Aorta (tissue), 5 donors: ENCODE results near the gene MBD3L2. TPM values are rescaled to one million over a fixed set of nuclear protein-coding genes. Genes with fewer than 3 reads are reported as not detected.
"Not testable (repeated sequence)": the region's sequence is repeated elsewhere in the genome, so short reads cannot be mapped to it uniquely, and the experiment has no call there.

Source experiments
- ATAC-seq: fragments of 200-7000 bp; cut with Tn5 transposase; one replicate; pipeline ENCODE4 v1.9.1; 2022; ENCODE audit warnings: moderate library complexity; ENCODE audit not compliant: low FRiP score
- DNase-seq, 2 donors: peaks; one replicate each; pipeline ENCODE4 v3.0.0-alpha.2; 2020
- H3K27ac ChIP-seq, 2 donors: one replicate each; pipeline ENCODE4 v1.5.1; 2013; ENCODE audit warnings: low read length in 2 of 2, mild to moderate bottlenecking in 2 of 2, moderate library complexity in 2 of 2, control low read depth in 1 of 2, inconsistent platforms in 1 of 2, low read depth in 1 of 2
- H3K27me3 ChIP-seq, 2 donors: one replicate each; pipeline ENCODE4 v1.6.1; 2013; ENCODE audit warnings: control low read depth in 1 of 2, low read length in 1 of 2, mild to moderate bottlenecking in 1 of 2, moderate library complexity in 1 of 2; ENCODE audit not compliant: insufficient read depth in 2 of 2, control insufficient read depth in 1 of 2
- H3K36me3 ChIP-seq, 2 donors: one replicate each; pipeline ENCODE4 v1.6.1; 2013; ENCODE audit warnings: control low read depth in 1 of 2, low read length in 1 of 2, mild to moderate bottlenecking in 1 of 2; ENCODE audit not compliant: insufficient read depth in 2 of 2, control insufficient read depth in 1 of 2
- H3K4me1 ChIP-seq, 2 donors: one replicate each; pipeline ENCODE4 v1.6.1; 2013; ENCODE audit warnings: low read length in 2 of 2, control low read depth in 1 of 2, mild to moderate bottlenecking in 1 of 2, moderate library complexity in 1 of 2; ENCODE audit not compliant: insufficient read depth in 2 of 2, control insufficient read depth in 1 of 2
- H3K4me3 ChIP-seq, 2 donors: one replicate each; pipeline ENCODE4 v1.5.1; 2013; ENCODE audit warnings: low read length in 2 of 2, control low read depth in 1 of 2, mild to moderate bottlenecking in 1 of 2
- H3K9me3 ChIP-seq: one replicate; pipeline ENCODE4 v1.6.1; 2013; ENCODE audit warnings: mild to moderate bottlenecking, low read length; ENCODE audit not compliant: control insufficient read depth
- WGBS, 2 donors: extraction: QIAGEN DNeasy Blood & Tissue Kit; methylation state at CpG; one replicate each; pipeline ENCODE4 v1.1.7; 2013; 5-methylcytosine and 5-hydroxymethylcytosine counted together
- intact Hi-C, 2 donors: fragments of 100-400 bp; cut with DNase I; formaldehyde crosslinking; loops; one replicate each; pipeline versions ENCODE4 v1.14.2 to v1.15.0; 2022
- polyA plus RNA-seq, 2 donors: library from polyadenylated mRNA; stranded (reverse); fragments of 200-250 nt; gene quantifications; one replicate each; pipeline ENCODE4 v1.2.3, GENCODE V29; 2013
- total RNA-seq, 2 donors: library from RNA; stranded (reverse); fragmentation: NEBNext Ultra II Directional; extraction: Animal tissue kit (Norgen Biotek cat#: 25700); gene quantifications; one replicate each; pipeline ENCODE4 v1.2.1, GENCODE V29; 2021
- donor health status: healthy with polysubstance abuse.
- donor health status: Bipolar disorder and iron deficiency.
- donor health status: DM: no; HTN: no; CAD: no.
- donor health status: DM: no; HTN: no; CAD: no.
- donor health status: DM: yes; HTN: yes; CAD: no.

The MBD3L2 gene
- total and polyA plus RNA-seq, 4 donors: not detected

DNA sequence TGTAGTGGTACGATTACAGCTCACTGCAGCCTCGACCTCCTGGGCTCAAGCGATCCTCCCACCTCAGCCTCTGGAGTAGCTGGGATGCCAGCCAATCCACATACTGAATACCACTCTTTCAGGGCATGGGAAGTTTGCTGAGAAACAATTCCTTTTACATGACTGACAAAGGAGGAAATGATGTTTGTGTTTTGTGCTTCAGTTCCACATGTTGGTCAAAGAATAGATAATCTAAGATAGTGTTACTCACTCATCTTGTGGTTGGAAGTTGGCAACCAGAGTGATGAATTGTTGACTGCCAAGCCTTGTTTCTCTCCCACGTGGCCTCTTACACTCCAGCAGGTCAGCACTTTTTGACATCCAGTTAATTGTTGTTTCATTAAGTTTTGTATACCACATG, 35.4 kb upstream of the MBD3L2 start:
- intact Hi-C loops: no loop called here
- no peak overlapping the region for H3K4me3 ChIP-seq
- no peaks in the 10 kb centered on the region for H3K9me3 ChIP-seq
- ATAC-seq (no peak), DNase-seq (no peak)
- no peaks in the 10 kb centered on the region for H3K27me3 ChIP-seq
- no peak overlapping the region for H3K27ac ChIP-seq
- no peaks in the 10 kb centered on the region for H3K36me3 ChIP-seq
- WGBS, 2 donors: 70 to 75% methylated on average over 4 of the region's 4 CpGs
- no peaks in the 10 kb centered on the region for H3K4me1 ChIP-seq

- H3K9me3 ChIP-seq: no peaks in the 10 kb centered on the region
- no peaks in the 10 kb centered on the region for H3K27me3 ChIP-seq
- no peak overlapping the region for H3K4me3 ChIP-seq
- WGBS, 2 donors: 72 to 73% methylated on average over 6 of the region's 6 CpGs
- H3K27ac ChIP-seq: no peak overlapping the region
- no peak for DNase-seq
- H3K4me1 ChIP-seq: no peaks in the 10 kb centered on the region
- intact Hi-C loops: no loop called here
- no peak for ATAC-seq
- no peaks in the 10 kb centered on the region for H3K36me3 ChIP-seq
Measured at GRCh38 chr19:7018828-7019227, 30.3 kb upstream of the MBD3L2 start.

DNA sequence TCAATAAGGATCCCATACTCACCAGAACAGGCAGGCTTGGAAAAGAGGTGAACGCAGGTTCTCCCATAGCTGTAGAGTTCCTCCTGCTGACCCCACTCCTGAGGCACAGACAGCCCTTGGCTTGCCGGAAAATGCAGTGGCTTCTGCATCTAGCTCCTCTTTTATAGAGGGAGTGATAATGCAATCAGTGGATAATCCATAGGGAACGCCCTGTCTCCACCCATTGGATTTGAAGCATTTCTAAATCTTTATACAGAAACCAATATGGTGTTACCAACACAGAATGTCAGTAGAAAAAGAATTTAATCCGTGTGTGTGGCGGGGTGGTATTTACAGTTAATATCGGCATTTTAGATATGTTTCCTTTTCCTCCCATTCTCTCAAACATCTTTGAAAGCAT, 27.8 kb upstream of the MBD3L2 start, which contains the start of gene MBD3L2B:
MBD3L2B (minus strand) TSS at position 101 of the 400 bp plus-strand sequence; CDS start at position 67, 34 bp downstream.
- WGBS, 2 donors: no CpG with 5 or more reads among the region's 6 CpGs
- H3K27ac ChIP-seq, H3K36me3 ChIP-seq, H3K4me1 ChIP-seq, H3K4me3 ChIP-seq, H3K27me3 ChIP-seq, DNase-seq, intact Hi-C loops, ATAC-seq, H3K9me3 ChIP-seq: not testable (repeated sequence)

- DNase-seq, H3K4me3 ChIP-seq, H3K9me3 ChIP-seq, intact Hi-C loops, H3K27me3 ChIP-seq, H3K4me1 ChIP-seq, H3K27ac ChIP-seq, H3K36me3 ChIP-seq, ATAC-seq: not testable (repeated sequence)
- WGBS, 2 donors: no CpG with 5 or more reads among the region's 1 CpG
Measured at GRCh38 chr19:7028790-7029189, 20.3 kb upstream of the MBD3L2 start.

DNA sequence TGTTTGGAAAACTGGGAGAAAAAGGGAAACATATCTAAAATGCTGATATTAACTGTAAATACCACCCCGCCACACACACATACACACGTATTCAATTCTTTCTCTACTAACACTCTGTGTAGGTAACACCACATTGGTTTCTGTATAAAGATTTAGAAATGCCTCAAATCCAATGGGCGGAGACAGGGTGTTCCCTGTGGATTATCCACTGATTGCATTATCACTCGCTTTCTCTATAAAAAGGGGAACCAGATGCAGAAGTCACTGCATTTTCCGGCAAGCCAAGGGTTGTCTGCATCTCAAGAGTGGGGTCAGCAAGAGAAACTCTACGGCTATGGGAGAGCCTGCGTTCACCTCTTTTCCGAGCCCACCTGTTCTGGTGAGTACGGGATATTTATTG, 18.8 kb upstream of the MBD3L2 start, which contains the start of gene MBD3L5:
MBD3L5 (plus strand) TSS at position 301 of the 400 bp plus-strand sequence; CDS start at position 335, 34 bp downstream.
- WGBS, 2 donors: no CpG with 5 or more reads among the region's 9 CpGs
- H3K4me3 ChIP-seq, DNase-seq, H3K4me1 ChIP-seq, H3K9me3 ChIP-seq, H3K36me3 ChIP-seq, H3K27me3 ChIP-seq, H3K27ac ChIP-seq, intact Hi-C loops, ATAC-seq: not testable (repeated sequence)

DNA sequence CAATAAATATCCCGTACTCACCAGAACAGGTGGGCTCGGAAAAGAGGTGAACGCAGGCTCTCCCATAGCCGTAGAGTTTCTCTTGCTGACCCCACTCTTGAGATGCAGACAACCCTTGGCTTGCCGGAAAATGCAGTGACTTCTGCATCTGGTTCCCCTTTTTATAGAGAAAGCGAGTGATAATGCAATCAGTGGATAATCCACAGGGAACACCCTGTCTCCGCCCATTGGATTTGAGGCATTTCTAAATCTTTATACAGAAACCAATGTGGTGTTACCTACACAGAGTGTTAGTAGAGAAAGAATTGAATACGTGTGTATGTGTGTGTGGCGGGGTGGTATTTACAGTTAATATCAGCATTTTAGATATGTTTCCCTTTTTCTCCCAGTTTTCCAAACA, 9.0 kb upstream of the MBD3L2 start, which contains the start of gene MBD3L4:
MBD3L4 (minus strand) TSS at position 101 of the 400 bp plus-strand sequence; CDS start at position 66, 35 bp downstream.
- H3K4me3 ChIP-seq, H3K9me3 ChIP-seq, ATAC-seq, H3K36me3 ChIP-seq, intact Hi-C loops, H3K27me3 ChIP-seq, H3K4me1 ChIP-seq, DNase-seq, H3K27ac ChIP-seq: not testable (repeated sequence)
- WGBS, 2 donors: no CpG with 5 or more reads among the region's 9 CpGs

GRCh38 chr19:7041563-7041962, 7.6 kb upstream of the MBD3L2 start:
- H3K4me1 ChIP-seq, H3K36me3 ChIP-seq, ATAC-seq, H3K4me3 ChIP-seq, H3K27me3 ChIP-seq, H3K9me3 ChIP-seq, intact Hi-C loops, H3K27ac ChIP-seq, DNase-seq: not testable (repeated sequence)
- WGBS, 2 donors: no CpG with 5 or more reads among the region's 2 CpGs

DNA sequence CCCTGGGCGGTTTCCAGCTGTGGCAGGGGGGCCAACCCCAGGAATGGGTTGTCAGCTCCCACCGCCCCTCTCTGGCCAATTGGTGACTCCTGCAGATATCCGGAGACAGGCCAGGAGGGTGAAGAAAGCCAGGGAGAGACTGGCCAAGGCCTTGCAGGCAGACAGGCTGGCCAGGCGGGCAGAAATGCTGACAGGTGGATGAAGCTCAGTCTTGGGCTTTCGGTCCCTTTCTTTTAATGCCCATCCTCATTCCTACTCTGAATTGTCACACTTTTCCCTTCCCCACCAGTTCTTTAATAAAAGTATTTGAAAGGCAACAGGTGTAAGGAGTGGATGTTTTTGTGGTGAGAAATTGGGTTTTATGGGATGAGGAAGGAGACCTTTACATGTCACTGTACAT, 2.3 kb downstream of the MBD3L2 start:
- 80 to 96% methylated on average over 2 to 3 of the region's 5 CpGs for WGBS, 2 donors
- ATAC-seq, H3K4me3 ChIP-seq, H3K36me3 ChIP-seq, H3K4me1 ChIP-seq, H3K27ac ChIP-seq, H3K9me3 ChIP-seq, intact Hi-C loops, H3K27me3 ChIP-seq, DNase-seq: not testable (repeated sequence)

- H3K27ac ChIP-seq, DNase-seq, H3K4me1 ChIP-seq, H3K4me3 ChIP-seq, H3K36me3 ChIP-seq, H3K9me3 ChIP-seq, intact Hi-C loops, ATAC-seq, H3K27me3 ChIP-seq: not testable (repeated sequence)
- 90 to 91% methylated on average over 7 of the region's 7 CpGs for WGBS, 2 donors
Measured at GRCh38 chr19:7052896-7053295, 3.8 kb downstream of the MBD3L2 start.
